Breast epithelium (tissue), 3 donors: ENCODE data around the gene TNFRSF8.

Experiments
- POLR2A ChIP-seq: fragments of 450-650 bp; IDR thresholded peaks from one replicate; pipeline ENCODE4 v1.6.1; 2016; ENCODE audit warnings: antibody characterized with exemption, mild to moderate bottlenecking, moderate library complexity
- POLR2AphosphoS5 ChIP-seq, 3 donors: sonication (generic); formaldehyde crosslinking; IDR thresholded peaks; one replicate each; pipeline ENCODE4 v1.6.1; 2017; ENCODE audit warnings: antibody characterized with exemption in 3 of 3
- TF ChIP-seq, protein P1 (sequence below), 3 donors: fragments of 450-650 bp; IDR thresholded peaks; one replicate each; pipeline ENCODE4 v1.5.1; 2016 to 2017; ENCODE audit warnings: antibody characterized with exemption in 3 of 3, mild to moderate bottlenecking in 3 of 3, moderate library complexity in 3 of 3

DNA sequence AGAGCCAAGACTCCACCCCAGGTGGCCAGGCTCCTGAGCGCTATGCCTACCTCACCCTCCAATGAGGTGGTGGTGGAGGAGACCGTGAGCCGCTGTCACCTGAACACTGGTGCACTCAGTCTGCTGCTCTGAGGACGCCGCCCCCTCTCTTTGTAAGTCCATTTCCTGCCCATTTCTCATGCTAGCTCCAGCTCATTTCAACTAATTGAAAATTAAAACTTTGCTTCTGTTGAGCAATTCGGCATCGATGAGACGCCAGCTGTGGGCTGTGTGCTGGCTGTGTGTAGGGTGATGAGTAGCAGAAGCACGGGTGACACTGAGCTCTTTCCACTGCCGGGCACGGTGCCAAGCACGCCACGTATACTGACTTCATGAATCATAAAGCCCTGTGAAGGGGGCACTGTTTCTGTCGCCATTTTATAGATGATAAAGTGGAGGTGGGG is 114.9 kb downstream of the TNFRSF8 start:
- TF ChIP-seq, protein P1, sequence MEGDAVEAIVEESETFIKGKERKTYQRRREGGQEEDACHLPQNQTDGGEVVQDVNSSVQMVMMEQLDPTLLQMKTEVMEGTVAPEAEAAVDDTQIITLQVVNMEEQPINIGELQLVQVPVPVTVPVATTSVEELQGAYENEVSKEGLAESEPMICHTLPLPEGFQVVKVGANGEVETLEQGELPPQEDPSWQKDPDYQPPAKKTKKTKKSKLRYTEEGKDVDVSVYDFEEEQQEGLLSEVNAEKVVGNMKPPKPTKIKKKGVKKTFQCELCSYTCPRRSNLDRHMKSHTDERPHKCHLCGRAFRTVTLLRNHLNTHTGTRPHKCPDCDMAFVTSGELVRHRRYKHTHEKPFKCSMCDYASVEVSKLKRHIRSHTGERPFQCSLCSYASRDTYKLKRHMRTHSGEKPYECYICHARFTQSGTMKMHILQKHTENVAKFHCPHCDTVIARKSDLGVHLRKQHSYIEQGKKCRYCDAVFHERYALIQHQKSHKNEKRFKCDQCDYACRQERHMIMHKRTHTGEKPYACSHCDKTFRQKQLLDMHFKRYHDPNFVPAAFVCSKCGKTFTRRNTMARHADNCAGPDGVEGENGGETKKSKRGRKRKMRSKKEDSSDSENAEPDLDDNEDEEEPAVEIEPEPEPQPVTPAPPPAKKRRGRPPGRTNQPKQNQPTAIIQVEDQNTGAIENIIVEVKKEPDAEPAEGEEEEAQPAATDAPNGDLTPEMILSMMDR (IDR thresholded peaks at IDR 0.05), result no peak
- TF ChIP-seq POLR2A (no peak), POLR2AphosphoS5 (IDR thresholded peaks at IDR 0.05) (peak in 1 of 3 donors; percentile 47)
